Neuronal stem cell (in vitro differentiated cells): ENCODE data around the gene FCHO1.
"Not testable (repeated sequence)": the region's sequence is repeated elsewhere in the genome, so short reads cannot be mapped to it uniquely, and the experiment has no call there.

Experiments used
- DNase-seq: peaks from one replicate; pipeline ENCODE4 v3.0.0-alpha.2; 2013; ENCODE audit warnings: low spot score
- H2AFZ ChIP-seq: one replicate; pipeline ENCODE4 v1.6.1; 2013; ENCODE audit warnings: mild to moderate bottlenecking, low read length, inconsistent platforms
- H2AK5ac ChIP-seq: 2 replicates; pipeline ENCODE4 v1.6.1; 2013; ENCODE audit warnings: low read depth, mild to moderate bottlenecking, inconsistent platforms, low read length, moderate library complexity, mixed read lengths
- H2BK120ac ChIP-seq: 2 replicates; pipeline ENCODE4 v1.6.1; 2013; ENCODE audit warnings: low read depth, mild to moderate bottlenecking, inconsistent platforms, low read length, moderate library complexity, mixed read lengths
- H2BK12ac ChIP-seq: one replicate; pipeline ENCODE4 v1.6.1; 2013; ENCODE audit warnings: low read length, inconsistent platforms
- H2BK15ac ChIP-seq: 2 replicates; pipeline ENCODE4 v1.6.1; 2013; ENCODE audit warnings: mild to moderate bottlenecking, low read length, inconsistent platforms, mixed read lengths
- H2BK5ac ChIP-seq: one replicate; pipeline ENCODE4 v1.6.1; 2013; ENCODE audit warnings: inconsistent platforms, mild to moderate bottlenecking, low read length, moderate library complexity
- H3K14ac ChIP-seq: one replicate; pipeline ENCODE4 v1.6.1; 2013; ENCODE audit warnings: low read length, inconsistent platforms
- H3K18ac ChIP-seq: 2 replicates; pipeline ENCODE4 v1.6.1; 2013; ENCODE audit warnings: low read length, inconsistent platforms
- H3K23ac ChIP-seq: 2 replicates; pipeline ENCODE4 v1.6.1; 2013; ENCODE audit warnings: low read depth, mild to moderate bottlenecking, mixed read lengths, low read length, inconsistent platforms; ENCODE audit not compliant: poor library complexity
- H3K27ac ChIP-seq: replicated peaks from 3 replicates; pipeline ENCODE4 v1.5.1; 2013; ENCODE audit warnings: low read length, inconsistent platforms
- H3K27me3 ChIP-seq, 3 experiments: 2 replicates each; pipeline ENCODE4 v1.6.1; 2013; ENCODE audit warnings: low read length in 3 of 3, mild to moderate bottlenecking in 2 of 3, inconsistent platforms in 1 of 3, low read depth in 1 of 3, mixed read lengths in 1 of 3, moderate library complexity in 1 of 3; ENCODE audit not compliant: control insufficient read depth in 3 of 3, insufficient read depth in 3 of 3
- H3K36me3 ChIP-seq, 2 donors: replicated peaks in 1 of 2; 2 replicates each; pipeline ENCODE4 v1.6.1; 2013; ENCODE audit warnings: low read length in 2 of 2; ENCODE audit not compliant: control insufficient read depth in 2 of 2, insufficient read depth in 2 of 2
- H3K4ac ChIP-seq: 2 replicates; pipeline ENCODE4 v1.6.1; 2013; ENCODE audit warnings: inconsistent platforms, mild to moderate bottlenecking, low read length, moderate library complexity
- H3K4me1 ChIP-seq, 2 donors: 1 replicate in 1 of 2; 2 replicates in 1 of 2; pipeline ENCODE4 v1.6.1; 2013; ENCODE audit warnings: low read length in 2 of 2, low read depth in 1 of 2; ENCODE audit not compliant: control insufficient read depth in 2 of 2, insufficient read depth in 1 of 2
- H3K4me2 ChIP-seq: one replicate; pipeline ENCODE4 v1.6.1; 2013; ENCODE audit warnings: mild to moderate bottlenecking, low read length, inconsistent platforms; ENCODE audit not compliant: insufficient read depth, poor library complexity, severe bottlenecking
- H3K4me3 ChIP-seq, 2 donors: 2 replicates each; pipeline ENCODE4 v1.5.1; 2013; ENCODE audit warnings: low read length in 2 of 2, mild to moderate bottlenecking in 2 of 2, inconsistent platforms in 1 of 2, moderate library complexity in 1 of 2
- H3K79me1 ChIP-seq: one replicate; pipeline ENCODE4 v1.6.1; 2013; ENCODE audit warnings: low read depth, mild to moderate bottlenecking, inconsistent platforms, low read length, moderate library complexity
- H3K9ac ChIP-seq: one replicate; pipeline ENCODE4 v1.6.1; 2013; ENCODE audit warnings: mild to moderate bottlenecking, low read depth, low read length, inconsistent platforms; ENCODE audit not compliant: poor library complexity
- H3K9me3 ChIP-seq, 2 donors: replicated peaks in 1 of 2; 2 replicates each; pipeline versions ENCODE3 to v1.6.1; 2013; ENCODE audit warnings: low read length in 2 of 2, mild to moderate bottlenecking in 2 of 2, inconsistent platforms in 1 of 2, low read depth in 1 of 2, mixed read lengths in 1 of 2, moderate library complexity in 1 of 2; ENCODE audit not compliant: control insufficient read depth in 2 of 2, insufficient read depth in 1 of 2
- H4K8ac ChIP-seq: one replicate; pipeline ENCODE4 v1.6.1; 2013; ENCODE audit warnings: low read depth, mild to moderate bottlenecking, inconsistent platforms, low read length, moderate library complexity
- H4K91ac ChIP-seq: one replicate; pipeline ENCODE4 v1.6.1; 2013; ENCODE audit warnings: low read length, low read depth, mild to moderate bottlenecking, inconsistent platforms; ENCODE audit not compliant: poor library complexity
- WGBS, 2 donors: extraction: QIAGEN DNeasy Blood & Tissue Kit; methylation state at CpG; one replicate each; pipeline ENCODE4 v1.1.7; 2013; ENCODE audit warnings: missing lambda C conversion rate in 2 of 2, mixed read lengths in 1 of 2; ENCODE audit not compliant: insufficient read length in 2 of 2, insufficient replicate concordance in 1 of 2; ENCODE audit errors: extremely low coverage in 2 of 2; 5-methylcytosine and 5-hydroxymethylcytosine counted together

Gene FCHO1

GRCh38 chr19:17778251-17778967 is 27.1 kb downstream of the FCHO1 start:
- H3K14ac ChIP-seq, result peak overlapping the region; percentile 98
- WGBS, 2 donors, result no CpG with 5 or more reads among the region's 37 CpGs
- H3K36me3 ChIP-seq, result peaks cover 0 to 3% of the 10 kb centered on the region in 2 donors
- no peak overlapping the region for H4K8ac ChIP-seq
- H3K9me3 ChIP-seq, result no peaks in the 10 kb centered on the region
- H3K18ac ChIP-seq, result peak overlapping the region; percentile 95
- peak overlapping the region; percentile 95 for H3K23ac ChIP-seq
- peak overlapping the region in 1 of 2 donors; percentile 75 for H3K4me3 ChIP-seq
- peak overlapping the region; percentile 21 for H2BK120ac ChIP-seq
- peak overlapping the region; percentile 100 for H2AK5ac ChIP-seq
- peak overlapping the region; percentile 92 for H3K9ac ChIP-seq
- H3K27me3 ChIP-seq, result no peaks in the 10 kb centered on the region
- peak overlapping the region; percentile 64 for H4K91ac ChIP-seq
- DNase-seq, result peak; percentile 54
- peak overlapping the region; percentile 99 for H2BK12ac ChIP-seq
- H3K4me2 ChIP-seq, result peak overlapping the region; percentile 59
- H2BK5ac ChIP-seq, result peak overlapping the region; percentile 82
- peaks cover 5 to 14% of the 10 kb centered on the region in 2 donors for H3K4me1 ChIP-seq
- peak overlapping the region; percentile 43 for H3K27ac ChIP-seq
- H3K79me1 ChIP-seq, result peaks cover 2% of the 10 kb centered on the region
- peak overlapping the region; percentile 99 for H2BK15ac ChIP-seq
- H2AFZ ChIP-seq, result no peak overlapping the region
- peak overlapping the region; percentile 84 for H3K4ac ChIP-seq

GRCh38 chr19:17778968-17779929 is 28.0 kb downstream of the FCHO1 start:
- Histone ChIP-seq H3K27me3 (no peaks in the 10 kb centered on the region), H3K23ac (peak overlapping the region; percentile 95), H2BK120ac (peak overlapping the region; percentile 21), H3K4ac (peak overlapping the region; percentile 84), H4K91ac (peak overlapping the region; percentile 64), H3K14ac (peak overlapping the region; percentile 98), H3K18ac (peak overlapping the region; percentile 95), H2BK15ac (peak overlapping the region; percentile 99), H3K9ac (peak overlapping the region; percentile 92), H2AK5ac (peak overlapping the region; percentile 100), H3K4me1 (peaks cover 5 to 14% of the 10 kb centered on the region in 2 donors), H3K79me1 (peaks cover 2% of the 10 kb centered on the region), H3K4me3 (peak overlapping the region in 1 of 2 donors; percentile 75), H3K27ac (peak overlapping the region; percentile 43), H4K8ac (no peak overlapping the region), H3K9me3 (no peaks in the 10 kb centered on the region), H2BK5ac (peak overlapping the region; percentile 82), H2BK12ac (peak overlapping the region; percentile 99), H3K36me3 (peaks cover 0 to 3% of the 10 kb centered on the region in 2 donors), H2AFZ (peak overlapping the region; percentile 82), H3K4me2 (peak overlapping the region; percentile 59)
- DNase-seq, result peak; percentile 66
- whole genome bisulfite sequencing, 2 donors, result no CpG with 5 or more reads among the region's 25 CpGs

- H3K4me1 ChIP-seq, result peaks cover 5 to 14% of the 10 kb centered on the region in 2 donors
- no peak overlapping the region for H3K18ac ChIP-seq
- no peak overlapping the region for H3K4me2 ChIP-seq
- H3K27ac ChIP-seq, result no peak overlapping the region
- no peak for DNase-seq
- H4K91ac ChIP-seq, result no peak overlapping the region
- no peak overlapping the region for H4K8ac ChIP-seq
- H3K9me3 ChIP-seq, result no peaks in the 10 kb centered on the region
- H3K23ac ChIP-seq, result no peak overlapping the region
- no peak overlapping the region for H3K9ac ChIP-seq
- no peaks in the 10 kb centered on the region for H3K27me3 ChIP-seq
- peaks cover 0 to 4% of the 10 kb centered on the region in 2 donors for H3K36me3 ChIP-seq
- no peak overlapping the region for H2BK15ac ChIP-seq
- H3K4me3 ChIP-seq, result no peak overlapping the region
- H3K14ac ChIP-seq, result no peak overlapping the region
- peaks cover 2% of the 10 kb centered on the region for H3K79me1 ChIP-seq
- no peak overlapping the region for H2BK12ac ChIP-seq
- H2BK5ac ChIP-seq, result no peak overlapping the region
- no peak overlapping the region for H2AK5ac ChIP-seq
- no peak overlapping the region for H2AFZ ChIP-seq
- no peak overlapping the region for H2BK120ac ChIP-seq
- H3K4ac ChIP-seq, result no peak overlapping the region
- no CpG with 5 or more reads among the region's 2 CpGs for WGBS, 2 donors
These were observed 29.5 kb downstream of the FCHO1 start for GRCh38 chr19:17780781-17781180.

GRCh38 chr19:17783721-17784120 is 32.4 kb downstream of the FCHO1 start:
- H3K9ac ChIP-seq, H3K23ac ChIP-seq, H3K36me3 ChIP-seq, H3K9me3 ChIP-seq, H2BK5ac ChIP-seq, H3K4ac ChIP-seq, H4K91ac ChIP-seq, H2BK15ac ChIP-seq, H3K4me3 ChIP-seq, H3K27ac ChIP-seq, H4K8ac ChIP-seq, H2BK120ac ChIP-seq, H3K14ac ChIP-seq, DNase-seq, H3K79me1 ChIP-seq, H2AK5ac ChIP-seq, H2BK12ac ChIP-seq, H3K27me3 ChIP-seq, H2AFZ ChIP-seq, H3K18ac ChIP-seq, H3K4me2 ChIP-seq: not testable (repeated sequence)
- no CpG with 5 or more reads among the region's 5 CpGs for WGBS, 2 donors
- peaks cover 5 to 10% of the 10 kb centered on the region in 2 donors for H3K4me1 ChIP-seq
